HUES6 (cell line): ENCODE measurements around the gene OLIG1.
A peak's percentile ranks its signal among the peaks of the same experiment; 100 is the strongest.

Experiments
- H3K27ac ChIP-seq: 2 replicates; pipeline ENCODE4 v1.7.0; 2013; ENCODE audit warnings: low read depth, mild to moderate bottlenecking, low read length, inconsistent platforms
- H3K27me3 ChIP-seq: 2 replicates; pipeline ENCODE4 v1.6.1; 2013; ENCODE audit warnings: low read length; ENCODE audit not compliant: control insufficient read depth, insufficient read depth
- H3K36me3 ChIP-seq: 2 replicates; pipeline ENCODE4 v1.6.1; 2013; ENCODE audit warnings: low read length; ENCODE audit not compliant: control insufficient read depth, insufficient read depth
- H3K4me1 ChIP-seq: 2 replicates; pipeline ENCODE4 v1.6.1; 2013; ENCODE audit warnings: low read length; ENCODE audit not compliant: control insufficient read depth, insufficient read depth
- H3K4me3 ChIP-seq: 2 replicates; pipeline ENCODE4 v1.5.1; 2013; ENCODE audit warnings: low read depth, low read length
- H3K9ac ChIP-seq: one replicate; pipeline ENCODE4 v1.6.1; 2013; ENCODE audit warnings: mild to moderate bottlenecking, low read length
- H3K9me3 ChIP-seq: 2 replicates; pipeline ENCODE4 v1.6.1; 2013; ENCODE audit warnings: low read depth, low read length; ENCODE audit not compliant: control insufficient read depth, insufficient read depth

Gene OLIG1

GRCh38 chr21:33101300-33101911, 31.5 kb downstream of the OLIG1 start:
- H3K9me3 ChIP-seq, result peaks cover 6% of the 10 kb centered on the region; the same call in 1 of the 2 replicates
- no peaks in the 10 kb centered on the region for H3K27me3 ChIP-seq
- no peak overlapping the region for H3K9ac ChIP-seq
- peaks cover 16% of the 10 kb centered on the region for H3K4me1 ChIP-seq
- no peak overlapping the region for H3K27ac ChIP-seq
- no peaks in the 10 kb centered on the region for H3K36me3 ChIP-seq
- no peak overlapping the region for H3K4me3 ChIP-seq

- H3K36me3 ChIP-seq, result no peaks in the 10 kb centered on the region
- H3K27ac ChIP-seq, result no peak overlapping the region
- H3K4me1 ChIP-seq, result peaks cover 14% of the 10 kb centered on the region
- peaks cover 25% of the 10 kb centered on the region for H3K27me3 ChIP-seq
- no peak overlapping the region for H3K9ac ChIP-seq
- no peak overlapping the region for H3K4me3 ChIP-seq
- H3K9me3 ChIP-seq, result peaks cover 6% of the 10 kb centered on the region; the same call in 1 of the 2 replicates
Observed at GRCh38 chr21:33105088-33105487, 35.1 kb downstream of the OLIG1 start.

- Histone ChIP-seq H3K27ac (no peak overlapping the region), H3K4me1 (peaks cover 27% of the 10 kb centered on the region), H3K9me3 (peaks cover 6% of the 10 kb centered on the region; the same call in 1 of the 2 replicates), H3K9ac (no peak overlapping the region), H3K4me3 (no peak overlapping the region), H3K27me3 (peaks cover 48% of the 10 kb centered on the region), H3K36me3 (no peaks in the 10 kb centered on the region)
Observed at GRCh38 chr21:33108228-33108627, 38.3 kb downstream of the OLIG1 start.

- Histone ChIP-seq H3K4me3 (peak overlapping the region; percentile 63), H3K9ac (no peak overlapping the region), H3K4me1 (peaks cover 26% of the 10 kb centered on the region), H3K36me3 (no peaks in the 10 kb centered on the region), H3K27ac (no peak overlapping the region), H3K27me3 (peaks cover 48% of the 10 kb centered on the region), H3K9me3 (no peaks in the 10 kb centered on the region)
Observed at GRCh38 chr21:33109574-33110339, 39.8 kb downstream of the OLIG1 start.

- Histone ChIP-seq H3K9ac (no peak overlapping the region), H3K27ac (no peak overlapping the region), H3K9me3 (no peaks in the 10 kb centered on the region), H3K4me3 (no peak overlapping the region), H3K27me3 (peaks cover 49% of the 10 kb centered on the region), H3K4me1 (peaks cover 21% of the 10 kb centered on the region), H3K36me3 (no peaks in the 10 kb centered on the region)
Observed at GRCh38 chr21:33110340-33110715, 40.4 kb downstream of the OLIG1 start.

GRCh38 chr21:33111577-33111976, 41.6 kb downstream of the OLIG1 start:
- Histone ChIP-seq H3K9ac (no peak overlapping the region), H3K9me3 (no peaks in the 10 kb centered on the region), H3K4me3 (no peak overlapping the region), H3K27ac (no peak overlapping the region), H3K36me3 (no peaks in the 10 kb centered on the region), H3K27me3 (peaks cover 52% of the 10 kb centered on the region), H3K4me1 (peaks cover 16% of the 10 kb centered on the region)

GRCh38 chr21:33112151-33112550, 42.2 kb downstream of the OLIG1 start:
- Histone ChIP-seq H3K4me1 (peaks cover 20% of the 10 kb centered on the region), H3K9me3 (no peaks in the 10 kb centered on the region), H3K27ac (no peak overlapping the region), H3K27me3 (peaks cover 52% of the 10 kb centered on the region), H3K36me3 (no peaks in the 10 kb centered on the region), H3K9ac (no peak overlapping the region), H3K4me3 (no peak overlapping the region)

GRCh38 chr21:33112681-33113080, 42.7 kb downstream of the OLIG1 start:
- H3K27ac ChIP-seq, result no peak overlapping the region
- H3K9me3 ChIP-seq, result no peaks in the 10 kb centered on the region
- H3K27me3 ChIP-seq, result peaks cover 51% of the 10 kb centered on the region
- H3K36me3 ChIP-seq, result no peaks in the 10 kb centered on the region
- H3K4me1 ChIP-seq, result peaks cover 20% of the 10 kb centered on the region
- H3K9ac ChIP-seq, result no peak overlapping the region
- no peak overlapping the region for H3K4me3 ChIP-seq

- Histone ChIP-seq H3K9ac (no peak overlapping the region), H3K9me3 (no peaks in the 10 kb centered on the region), H3K27me3 (peaks cover 46% of the 10 kb centered on the region), H3K36me3 (no peaks in the 10 kb centered on the region), H3K27ac (no peak overlapping the region), H3K4me1 (peaks cover 20% of the 10 kb centered on the region), H3K4me3 (no peak overlapping the region)
Observed at GRCh38 chr21:33113131-33113530, 43.2 kb downstream of the OLIG1 start.

GRCh38 chr21:33114276-33114675, 44.3 kb downstream of the OLIG1 start:
- Histone ChIP-seq H3K9ac (no peak overlapping the region), H3K36me3 (no peaks in the 10 kb centered on the region), H3K4me1 (peaks cover 20% of the 10 kb centered on the region), H3K27ac (no peak overlapping the region), H3K9me3 (no peaks in the 10 kb centered on the region), H3K4me3 (no peak overlapping the region), H3K27me3 (peaks cover 35% of the 10 kb centered on the region)

- no peaks in the 10 kb centered on the region for H3K9me3 ChIP-seq
- no peak overlapping the region for H3K9ac ChIP-seq
- peaks cover 19% of the 10 kb centered on the region for H3K27me3 ChIP-seq
- H3K4me1 ChIP-seq, result peaks cover 20% of the 10 kb centered on the region
- H3K4me3 ChIP-seq, result no peak overlapping the region
- H3K36me3 ChIP-seq, result no peaks in the 10 kb centered on the region
- H3K27ac ChIP-seq, result no peak overlapping the region
Observed at GRCh38 chr21:33115631-33116510, 45.9 kb downstream of the OLIG1 start.
